ENCODE data around the gene EIF2A. TPM values are rescaled to one million over a fixed set of nuclear protein-coding genes. Genes with fewer than 3 reads are reported as not detected.
A peak's percentile ranks its signal among the peaks of the same experiment; 100 is the strongest.

EIF2A gene
- total RNA-seq, 1 experiment from 2014 or later = 96.4 TPM

DNA sequence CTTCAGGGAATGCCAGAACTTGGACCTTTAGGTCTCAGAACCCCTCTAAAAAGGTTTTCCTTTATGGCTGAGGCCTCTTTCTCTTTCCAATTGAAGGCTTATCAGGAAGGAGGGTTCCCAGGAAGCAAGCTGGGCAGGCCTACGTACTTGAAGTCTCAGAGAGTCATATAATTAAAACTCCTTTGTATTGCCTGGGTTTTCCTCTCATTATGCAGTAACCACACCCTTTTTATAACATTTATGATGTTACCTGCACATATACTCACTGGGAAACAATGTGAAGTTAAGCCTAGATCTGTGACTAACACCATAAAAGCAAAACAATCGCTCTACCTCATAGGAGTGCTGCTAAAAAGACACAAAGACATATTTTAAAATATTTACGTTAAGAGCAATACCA is 27.6 kb upstream of the EIF2A start:
- Histone ChIP-seq H3K4me1 (replicated peaks; ENCODE audit: insufficient read depth) (peaks cover 13% of the 10 kb centered on the region), H3K36me3 (ENCODE audit: low read depth) (no peaks in the 10 kb centered on the region), H3F3A (ENCODE audit: insufficient read depth, low read depth) (no peaks in the 10 kb centered on the region), H3K79me2 (ENCODE audit: low read depth) (no peaks in the 10 kb centered on the region), H3K4me2 (peak overlapping the region; percentile 35), H3K4me3 (no peak overlapping the region), H3K27me3 (ENCODE audit: insufficient read depth, low read depth) (no peaks in the 10 kb centered on the region), H4K20me1 (ENCODE audit: insufficient read depth) (no peaks in the 10 kb centered on the region), H2AFZ (peak overlapping the region; percentile 71), H3K9me2 (ENCODE audit: insufficient read depth) (no peaks in the 10 kb centered on the region), H3K27ac (peak overlapping the region; percentile 68), H3K9me3 (ENCODE audit: insufficient read depth, low read depth) (peaks cover 20% of the 10 kb centered on the region; the same call in 1 of the 2 replicates)
- BruUV-seq (replicated peaks) = no TSS peak
- peak in 1 of 2 experiments; percentile 80 for DNase-seq
- intact Hi-C loops (cut with micrococcal nuclease; ENCODE audit: unreplicated experiment) = no loop called here
- TF ChIP-seq, protein P1, sequence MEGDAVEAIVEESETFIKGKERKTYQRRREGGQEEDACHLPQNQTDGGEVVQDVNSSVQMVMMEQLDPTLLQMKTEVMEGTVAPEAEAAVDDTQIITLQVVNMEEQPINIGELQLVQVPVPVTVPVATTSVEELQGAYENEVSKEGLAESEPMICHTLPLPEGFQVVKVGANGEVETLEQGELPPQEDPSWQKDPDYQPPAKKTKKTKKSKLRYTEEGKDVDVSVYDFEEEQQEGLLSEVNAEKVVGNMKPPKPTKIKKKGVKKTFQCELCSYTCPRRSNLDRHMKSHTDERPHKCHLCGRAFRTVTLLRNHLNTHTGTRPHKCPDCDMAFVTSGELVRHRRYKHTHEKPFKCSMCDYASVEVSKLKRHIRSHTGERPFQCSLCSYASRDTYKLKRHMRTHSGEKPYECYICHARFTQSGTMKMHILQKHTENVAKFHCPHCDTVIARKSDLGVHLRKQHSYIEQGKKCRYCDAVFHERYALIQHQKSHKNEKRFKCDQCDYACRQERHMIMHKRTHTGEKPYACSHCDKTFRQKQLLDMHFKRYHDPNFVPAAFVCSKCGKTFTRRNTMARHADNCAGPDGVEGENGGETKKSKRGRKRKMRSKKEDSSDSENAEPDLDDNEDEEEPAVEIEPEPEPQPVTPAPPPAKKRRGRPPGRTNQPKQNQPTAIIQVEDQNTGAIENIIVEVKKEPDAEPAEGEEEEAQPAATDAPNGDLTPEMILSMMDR (conservative IDR thresholded peaks at IDR 0.05) = no peak
- TF ChIP-seq EZH2 (IDR thresholded peaks at IDR 0.05; ENCODE audit: low read depth) = no peak
- CTCF ChIA-PET = no interaction called here
- POLR2A ChIA-PET (ENCODE audit: unreplicated experiment) = interaction anchor here (0.6 to 0.7 kb wide), 2 partner anchors 107 to 939 kb away, joined by 3 to 5 read pairs; no protein-coding TSS in a partner anchor

DNA sequence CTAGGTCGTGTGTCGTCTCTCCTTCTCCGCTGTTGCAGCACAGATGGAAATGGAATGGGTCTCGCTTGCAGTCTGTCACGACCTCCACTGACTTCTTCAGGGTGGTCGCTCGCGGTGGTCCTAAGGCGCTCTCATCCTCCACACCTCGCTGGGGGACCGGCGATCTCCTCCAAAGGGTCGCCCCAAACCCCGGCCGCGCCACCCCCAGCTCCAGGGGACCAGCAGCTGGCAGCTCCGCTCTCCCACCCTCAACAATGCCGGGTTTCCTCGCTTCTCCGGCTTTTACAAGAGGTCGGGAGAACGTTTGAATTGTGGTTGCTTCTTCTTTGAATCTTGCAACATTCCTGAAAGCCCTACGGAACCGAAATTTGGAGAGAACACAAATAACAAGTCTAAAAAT is 26.2 kb upstream of the EIF2A start:
- H4K20me1 ChIP-seq (ENCODE audit: insufficient read depth) = no peaks in the 10 kb centered on the region
- no peak for DNase-seq
- intact Hi-C loops (cut with micrococcal nuclease; ENCODE audit: unreplicated experiment) = no loop called here
- no peak overlapping the region for H3K4me2 ChIP-seq
- no peak for TF ChIP-seq EZH2 (IDR thresholded peaks at IDR 0.05; ENCODE audit: low read depth)
- TF ChIP-seq, protein P1 (conservative IDR thresholded peaks at IDR 0.05) = no peak
- H3K4me3 ChIP-seq = no peak overlapping the region
- no peak overlapping the region for H2AFZ ChIP-seq
- H3K27me3 ChIP-seq (ENCODE audit: insufficient read depth, low read depth) = no peaks in the 10 kb centered on the region
- no peak overlapping the region for H3K27ac ChIP-seq
- no peaks in the 10 kb centered on the region for H3F3A ChIP-seq (ENCODE audit: insufficient read depth, low read depth)
- POLR2A ChIA-PET (ENCODE audit: unreplicated experiment) = interaction anchor here (0.5 kb wide), 1 partner anchor 360 kb away, joined by 3 read pairs; no protein-coding TSS in a partner anchor
- no peaks in the 10 kb centered on the region for H3K36me3 ChIP-seq (ENCODE audit: low read depth)
- peaks cover 8% of the 10 kb centered on the region for H3K4me1 ChIP-seq (replicated peaks; ENCODE audit: insufficient read depth)
- BruUV-seq (replicated peaks) = no TSS peak
- H3K9me3 ChIP-seq (ENCODE audit: insufficient read depth, low read depth) = peaks cover 20% of the 10 kb centered on the region; the same call in 1 of the 2 replicates
- H3K9me2 ChIP-seq (ENCODE audit: insufficient read depth) = no peaks in the 10 kb centered on the region
- CTCF ChIA-PET = interaction anchor here (0.7 kb wide), 1 partner anchor 243 kb away, joined by 3 read pairs; no protein-coding TSS in a partner anchor
- no peaks in the 10 kb centered on the region for H3K79me2 ChIP-seq (ENCODE audit: low read depth)

DNA sequence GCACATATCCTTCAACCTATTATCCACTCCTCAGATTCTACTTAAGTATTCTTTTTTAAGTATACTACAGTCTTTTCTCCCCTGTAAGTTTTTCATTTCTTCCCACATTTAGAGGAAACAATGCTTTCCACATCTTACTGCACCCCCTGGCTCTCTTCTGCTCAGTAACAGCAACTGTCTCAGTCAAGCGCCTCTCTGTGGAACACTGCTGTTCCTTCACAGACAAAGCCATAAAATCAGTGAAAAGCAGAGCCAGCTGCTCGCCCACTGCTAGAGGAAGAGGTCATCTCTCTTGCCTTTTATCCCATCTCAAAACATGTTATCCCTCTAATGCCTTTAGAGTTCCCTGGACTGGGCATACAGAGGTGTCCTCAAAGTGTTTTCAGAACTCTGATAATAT is 25.1 kb upstream of the EIF2A start:
- no peak overlapping the region for H2AFZ ChIP-seq
- no peaks in the 10 kb centered on the region for H3K27me3 ChIP-seq (ENCODE audit: insufficient read depth, low read depth)
- intact Hi-C loops (cut with micrococcal nuclease; ENCODE audit: unreplicated experiment) = no loop called here
- H3K79me2 ChIP-seq (ENCODE audit: low read depth) = no peaks in the 10 kb centered on the region
- TF ChIP-seq EZH2 (IDR thresholded peaks at IDR 0.05; ENCODE audit: low read depth) = no peak
- TF ChIP-seq, protein P1 (conservative IDR thresholded peaks at IDR 0.05) = no peak
- H3K4me1 ChIP-seq (replicated peaks; ENCODE audit: insufficient read depth) = peaks cover 4% of the 10 kb centered on the region; the same call in 1 of the 2 replicates
- ChIA-PET POLR2A (ENCODE audit: unreplicated experiment) (no interaction called here), CTCF (no interaction called here)
- H3K4me2 ChIP-seq = no peak overlapping the region
- H3K9me2 ChIP-seq (ENCODE audit: insufficient read depth) = no peaks in the 10 kb centered on the region
- BruUV-seq (replicated peaks) = no TSS peak
- no peak overlapping the region for H3K4me3 ChIP-seq
- H3F3A ChIP-seq (ENCODE audit: insufficient read depth, low read depth) = no peaks in the 10 kb centered on the region
- H4K20me1 ChIP-seq (ENCODE audit: insufficient read depth) = no peaks in the 10 kb centered on the region
- H3K36me3 ChIP-seq (ENCODE audit: low read depth) = no peaks in the 10 kb centered on the region
- peaks cover 11% of the 10 kb centered on the region; the same call in 1 of the 2 replicates for H3K9me3 ChIP-seq (ENCODE audit: insufficient read depth, low read depth)
- no peak overlapping the region for H3K27ac ChIP-seq
- DNase-seq = no peak
